ENCODE results near the gene SF3A2.

Gene SF3A2

GRCh38 chr19:2268480-2268830 lies 31.8 kb downstream of the SF3A2 start:
- peak overlapping the region; percentile 59 for H3K4me3 ChIP-seq (ENCODE audit: low read depth, low read length)
- TF ChIP-seq CTCF (IDR thresholded peaks at IDR 0.05; ENCODE audit: low read depth, low read length) (no peak), MYC (IDR thresholded peaks at IDR 0.05; ENCODE audit: low read depth, low read length) (no peak), MAX (IDR thresholded peaks at IDR 0.05; ENCODE audit: low read depth, low read length) (no peak), POLR2A (IDR thresholded peaks at IDR 0.05; ENCODE audit: extremely low read depth, insufficient read length) (no peak)
- DNase-seq (ENCODE audit: low read depth), result no peak

- TF ChIP-seq POLR2A (IDR thresholded peaks at IDR 0.05; ENCODE audit: extremely low read depth, insufficient read length), result no peak
- no peak for TF ChIP-seq MYC (IDR thresholded peaks at IDR 0.05; ENCODE audit: low read depth, low read length)
- TF ChIP-seq CTCF (IDR thresholded peaks at IDR 0.05; ENCODE audit: low read depth, low read length), result no peak
- no peak for TF ChIP-seq MAX (IDR thresholded peaks at IDR 0.05; ENCODE audit: low read depth, low read length)
Measured at GRCh38 chr19:2268861-2269243, 32.2 kb downstream of the SF3A2 start.

GRCh38 chr19:2269244-2270156 lies 32.9 kb downstream of the SF3A2 start:
- TF ChIP-seq POLR2A (IDR thresholded peaks at IDR 0.05; ENCODE audit: extremely low read depth, insufficient read length) (peak; percentile 96), MYC (IDR thresholded peaks at IDR 0.05; ENCODE audit: low read depth, low read length) (no peak), CTCF (IDR thresholded peaks at IDR 0.05; ENCODE audit: low read depth, low read length) (no peak), MAX (IDR thresholded peaks at IDR 0.05; ENCODE audit: low read depth, low read length) (no peak; the same call in 1 of the 2 replicates)
- H3K4me3 ChIP-seq (ENCODE audit: low read depth, low read length), result peak overlapping the region; percentile 78
- DNase-seq (ENCODE audit: low read depth), result peak; percentile 91

More at GRCh38 chr19:2268861-2269243, 32.2 kb downstream of the SF3A2 start:
- no peak for DNase-seq (ENCODE audit: low read depth)
- peak overlapping the region; percentile 59 for H3K4me3 ChIP-seq (ENCODE audit: low read depth, low read length)

GRCh38 chr19:2270157-2270422 lies 33.5 kb downstream of the SF3A2 start:
- TF ChIP-seq MYC (IDR thresholded peaks at IDR 0.05; ENCODE audit: low read depth, low read length), result no peak
- TF ChIP-seq POLR2A (IDR thresholded peaks at IDR 0.05; ENCODE audit: extremely low read depth, insufficient read length), result no peak
- no peak for TF ChIP-seq MAX (IDR thresholded peaks at IDR 0.05; ENCODE audit: low read depth, low read length)
- TF ChIP-seq CTCF (IDR thresholded peaks at IDR 0.05; ENCODE audit: low read depth, low read length), result no peak
- peak overlapping the region; percentile 78 for H3K4me3 ChIP-seq (ENCODE audit: low read depth, low read length)
- peak; percentile 58 for DNase-seq (ENCODE audit: low read depth)

- peak; percentile 94 for DNase-seq (ENCODE audit: low read depth)
- H3K4me3 ChIP-seq (ENCODE audit: low read depth, low read length), result peak overlapping the region; percentile 78
- TF ChIP-seq POLR2A (IDR thresholded peaks at IDR 0.05; ENCODE audit: extremely low read depth, insufficient read length), result peak; percentile 12
- peak; percentile 23; the same call in 1 of the 2 replicates for TF ChIP-seq MAX (IDR thresholded peaks at IDR 0.05; ENCODE audit: low read depth, low read length)
- peak; percentile 52 for TF ChIP-seq MYC (IDR thresholded peaks at IDR 0.05; ENCODE audit: low read depth, low read length)
- no peak for TF ChIP-seq CTCF (IDR thresholded peaks at IDR 0.05; ENCODE audit: low read depth, low read length)
Measured at GRCh38 chr19:2270423-2271233, 34.0 kb downstream of the SF3A2 start.
